AG09319 (cell line): ENCODE results near the gene NANOS2.
"Not testable (repeated sequence)": the region's sequence is repeated elsewhere in the genome, so short reads cannot be mapped to it uniquely, and the experiment has no call there.

ENCODE experiments used
- DNase-seq: peaks from one replicate; pipeline ENCODE4 v3.0.0-alpha.2; 2010; ENCODE audit warnings: low read depth; ENCODE audit errors: extremely low read depth
- CTCF ChIP-seq: IDR thresholded peaks from 2 replicates; pipeline ENCODE4 v1.5.1; 2011; ENCODE audit warnings: low read depth, mild to moderate bottlenecking, inconsistent platforms, low read length, moderate library complexity

NANOS2 gene

GRCh38 chr19:45872095-45872919 lies 42.3 kb downstream of the NANOS2 start:
- TF ChIP-seq CTCF = no peak
- DNase-seq = no peak

GRCh38 chr19:45870798-45871197 lies 43.8 kb downstream of the NANOS2 start:
- DNase-seq = no peak
- no peak for TF ChIP-seq CTCF

- not testable (repeated sequence) for DNase-seq
These were observed 47.3 kb downstream of the NANOS2 start for GRCh38 chr19:45867241-45867640.

GRCh38 chr19:45866400-45867176 lies 48.0 kb downstream of the NANOS2 start:
- no peak for TF ChIP-seq CTCF

GRCh38 chr19:45865269-45865948 lies 49.2 kb downstream of the NANOS2 start:
- TF ChIP-seq CTCF = no peak
- no peak for DNase-seq

More at GRCh38 chr19:45866400-45867176, 48.0 kb downstream of the NANOS2 start:
- DNase-seq = no peak

- TF ChIP-seq CTCF = no peak
- DNase-seq = no peak
These were observed 49.9 kb downstream of the NANOS2 start for GRCh38 chr19:45864629-45865082.

GRCh38 chr19:45863840-45864628 lies 50.5 kb downstream of the NANOS2 start, which contains the start of gene FOXA3:
Gene FOXA3, plus strand, starts transcription at chr19:45864326. Its CDS starts 131 bp downstream, at chr19:45864457.
- TF ChIP-seq CTCF = peak; percentile 29
- DNase-seq = no peak
